ENCODE results near the gene FAM149A.
A peak's percentile ranks its signal among the peaks of the same experiment; 100 is the strongest.

Gene FAM149A

DNA sequence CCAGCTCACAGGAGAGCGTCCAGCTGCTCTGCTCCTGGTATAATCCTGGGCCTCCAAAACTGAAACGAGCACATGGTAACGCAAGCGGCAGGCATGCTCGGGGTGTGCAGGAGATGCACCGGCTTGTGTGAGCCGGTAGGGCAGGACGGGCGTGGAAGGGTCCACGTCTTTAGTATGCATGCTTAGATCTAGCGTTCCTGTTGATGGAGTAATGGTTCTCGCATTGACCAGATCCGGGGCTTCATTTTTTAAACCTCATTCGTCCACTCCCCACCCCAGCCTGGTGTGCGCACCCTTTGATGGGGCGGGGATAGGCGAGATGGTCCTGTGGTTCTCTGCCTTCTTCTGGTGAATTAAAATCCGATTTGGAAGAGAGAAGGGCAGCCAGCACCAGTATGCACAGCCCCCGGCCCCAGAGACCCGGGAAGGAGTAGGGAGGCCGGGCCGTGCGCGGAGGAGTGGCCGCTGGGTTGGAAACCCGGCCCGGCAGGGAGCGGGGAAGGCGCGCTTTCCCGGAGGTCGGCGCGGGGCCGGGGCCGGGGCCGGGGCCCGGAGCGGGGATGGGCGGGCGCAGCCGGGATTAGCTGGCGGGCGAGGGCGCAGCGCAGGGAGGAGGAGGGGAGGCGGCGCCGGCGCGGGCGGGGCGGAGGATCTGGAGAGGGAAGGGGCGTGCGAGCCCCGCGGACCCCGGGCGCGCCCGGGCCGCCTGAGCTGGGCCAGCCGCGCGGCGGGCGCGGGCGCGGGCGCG is 39.9 kb downstream of the FAM149A start:
- Histone ChIP-seq H3K27me3 (ENCODE audit: control insufficient read depth, insufficient read depth, low read length) (peaks cover 37% of the 10 kb centered on the region), H3K9ac (ENCODE audit: low read length) (peak overlapping the region; percentile 8), H3K27ac (ENCODE audit: low read length) (no peak overlapping the region), H3K4me1 (ENCODE audit: control insufficient read depth, low read depth, low read length) (peaks cover 15% of the 10 kb centered on the region), H3K9me3 (ENCODE audit: control insufficient read depth, low read depth, low read length) (no peaks in the 10 kb centered on the region), H3K4me3 (ENCODE audit: low read length) (peak overlapping the region; percentile 63), H3K36me3 (ENCODE audit: control insufficient read depth, low read depth, low read length) (no peaks in the 10 kb centered on the region)

DNA sequence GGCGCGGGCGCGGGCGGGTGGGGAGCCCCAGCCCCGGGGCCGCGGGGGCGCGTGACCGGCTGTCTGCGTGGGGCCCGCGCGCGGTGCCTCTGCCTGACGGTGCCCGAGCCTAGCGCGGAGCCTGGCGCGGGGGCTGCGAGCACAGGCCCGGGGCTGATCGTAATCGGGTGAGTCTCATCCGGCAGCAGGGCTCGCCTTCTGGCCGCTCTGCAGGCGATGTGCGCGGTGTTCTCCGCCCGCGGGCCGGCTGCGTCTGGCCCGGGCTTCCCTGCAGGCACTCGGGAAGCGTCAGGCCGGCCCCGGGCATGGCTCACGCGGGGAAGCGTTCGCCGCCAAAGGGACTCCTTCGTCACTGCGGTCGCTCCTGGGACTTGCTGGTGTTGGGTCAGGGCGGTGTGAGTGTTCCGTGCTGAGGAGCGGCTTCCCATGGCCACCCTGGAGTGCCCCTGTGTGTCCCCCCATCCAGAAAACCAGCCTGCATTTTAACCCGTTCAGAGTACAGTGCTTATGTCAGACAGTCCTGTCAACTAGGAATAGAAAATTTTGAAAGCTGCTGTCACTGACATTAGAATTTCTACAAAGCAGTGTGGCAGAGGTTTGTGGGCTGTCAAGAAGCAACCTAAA is 40.6 kb downstream of the FAM149A start:
- peak overlapping the region; percentile 6 for H3K9ac ChIP-seq (ENCODE audit: low read length)
- H3K4me1 ChIP-seq (ENCODE audit: control insufficient read depth, low read depth, low read length): peaks cover 20% of the 10 kb centered on the region
- H3K27ac ChIP-seq (ENCODE audit: low read length): no peak overlapping the region
- H3K36me3 ChIP-seq (ENCODE audit: control insufficient read depth, low read depth, low read length): no peaks in the 10 kb centered on the region
- H3K4me3 ChIP-seq (ENCODE audit: low read length): peak overlapping the region; percentile 65
- no peaks in the 10 kb centered on the region for H3K9me3 ChIP-seq (ENCODE audit: control insufficient read depth, low read depth, low read length)
- H3K27me3 ChIP-seq (ENCODE audit: control insufficient read depth, insufficient read depth, low read length): peaks cover 37% of the 10 kb centered on the region

DNA sequence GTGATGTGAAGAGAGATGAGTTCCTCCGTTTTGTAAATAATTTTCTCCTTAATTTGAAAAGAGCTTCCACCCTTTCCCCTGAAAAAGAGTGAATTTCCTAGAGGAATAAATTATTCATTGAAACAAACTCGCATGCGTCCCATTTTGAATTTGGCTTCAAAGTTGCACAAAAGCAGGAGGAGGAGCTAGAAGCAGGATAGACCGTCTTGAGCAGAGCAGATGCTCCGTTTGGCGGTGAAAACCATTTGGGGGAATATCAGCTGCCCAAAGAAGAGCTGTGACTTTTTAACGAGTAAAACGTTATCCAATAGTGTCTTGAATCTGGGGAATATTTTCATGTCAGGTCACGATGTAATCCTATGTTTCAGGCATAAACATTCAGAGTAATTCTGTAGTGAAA is 42.0 kb downstream of the FAM149A start:
- Histone ChIP-seq H3K27me3 (ENCODE audit: control insufficient read depth, insufficient read depth, low read length) (peaks cover 37% of the 10 kb centered on the region), H3K4me3 (ENCODE audit: low read length) (no peak overlapping the region), H3K36me3 (ENCODE audit: control insufficient read depth, low read depth, low read length) (no peaks in the 10 kb centered on the region), H3K4me1 (ENCODE audit: control insufficient read depth, low read depth, low read length) (peaks cover 20% of the 10 kb centered on the region), H3K27ac (ENCODE audit: low read length) (no peak overlapping the region), H3K9ac (ENCODE audit: low read length) (no peak overlapping the region), H3K9me3 (ENCODE audit: control insufficient read depth, low read depth, low read length) (no peaks in the 10 kb centered on the region)

DNA sequence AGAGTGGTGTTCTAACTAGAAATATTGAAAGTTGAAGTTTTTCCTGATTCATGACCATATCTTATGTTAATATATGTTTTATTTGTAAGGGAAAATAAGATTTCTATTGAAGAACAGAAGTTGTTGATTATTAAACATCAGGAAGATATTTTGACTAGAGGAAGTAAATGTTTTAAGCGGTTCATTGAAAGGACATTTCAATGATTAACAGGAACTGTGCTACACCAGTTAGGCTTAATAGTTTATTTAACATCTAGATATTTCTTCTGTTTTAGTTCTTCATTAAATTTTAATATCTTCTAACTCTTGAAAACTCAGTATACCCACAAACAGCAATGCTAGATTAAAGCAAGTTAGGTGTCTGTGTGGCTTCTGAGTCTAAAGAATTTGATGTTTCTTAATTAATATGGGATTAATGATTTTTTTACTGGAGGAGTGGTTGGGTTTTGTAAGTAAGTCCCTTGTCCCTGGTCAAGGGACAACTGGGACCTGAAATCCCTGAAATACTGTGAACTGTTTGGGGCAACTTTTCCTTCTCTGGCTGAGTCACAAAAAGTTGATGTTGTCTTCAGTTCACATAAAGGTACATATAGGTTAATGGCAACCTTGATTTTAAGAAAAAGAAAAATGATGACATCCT is 44.0 kb downstream of the FAM149A start:
- Histone ChIP-seq H3K27ac (ENCODE audit: low read length) (no peak overlapping the region), H3K9me3 (ENCODE audit: control insufficient read depth, low read depth, low read length) (no peaks in the 10 kb centered on the region), H3K4me3 (ENCODE audit: low read length) (no peak overlapping the region), H3K9ac (ENCODE audit: low read length) (no peak overlapping the region), H3K27me3 (ENCODE audit: control insufficient read depth, insufficient read depth, low read length) (peaks cover 34% of the 10 kb centered on the region), H3K4me1 (ENCODE audit: control insufficient read depth, low read depth, low read length) (peaks cover 20% of the 10 kb centered on the region), H3K36me3 (ENCODE audit: control insufficient read depth, low read depth, low read length) (no peaks in the 10 kb centered on the region)

DNA sequence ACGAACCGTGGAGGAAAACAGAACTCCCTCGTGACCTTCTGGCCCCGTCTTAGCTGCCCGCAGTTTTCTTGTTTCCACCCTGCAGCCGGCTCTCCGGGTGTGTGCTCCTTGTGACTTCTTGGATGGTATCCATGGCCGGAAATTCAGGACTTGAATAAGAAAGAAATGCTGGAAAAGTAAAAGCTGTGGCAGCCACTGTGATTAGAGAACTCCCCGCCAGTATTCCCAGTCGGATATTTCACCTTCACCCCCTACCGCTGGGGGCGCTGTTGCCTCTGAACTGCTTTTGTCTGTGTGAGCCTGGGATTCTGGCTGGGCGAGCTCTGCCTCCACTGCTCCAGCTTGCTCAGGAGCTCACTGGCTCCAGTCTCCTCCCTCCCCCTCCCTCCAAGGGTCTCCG is 45.4 kb downstream of the FAM149A start:
- Histone ChIP-seq H3K27ac (ENCODE audit: low read length) (no peak overlapping the region), H3K9me3 (ENCODE audit: control insufficient read depth, low read depth, low read length) (no peaks in the 10 kb centered on the region), H3K4me3 (ENCODE audit: low read length) (no peak overlapping the region), H3K36me3 (ENCODE audit: control insufficient read depth, low read depth, low read length) (no peaks in the 10 kb centered on the region), H3K4me1 (ENCODE audit: control insufficient read depth, low read depth, low read length) (peaks cover 17% of the 10 kb centered on the region), H3K9ac (ENCODE audit: low read length) (no peak overlapping the region), H3K27me3 (ENCODE audit: control insufficient read depth, insufficient read depth, low read length) (peaks cover 25% of the 10 kb centered on the region)

DNA sequence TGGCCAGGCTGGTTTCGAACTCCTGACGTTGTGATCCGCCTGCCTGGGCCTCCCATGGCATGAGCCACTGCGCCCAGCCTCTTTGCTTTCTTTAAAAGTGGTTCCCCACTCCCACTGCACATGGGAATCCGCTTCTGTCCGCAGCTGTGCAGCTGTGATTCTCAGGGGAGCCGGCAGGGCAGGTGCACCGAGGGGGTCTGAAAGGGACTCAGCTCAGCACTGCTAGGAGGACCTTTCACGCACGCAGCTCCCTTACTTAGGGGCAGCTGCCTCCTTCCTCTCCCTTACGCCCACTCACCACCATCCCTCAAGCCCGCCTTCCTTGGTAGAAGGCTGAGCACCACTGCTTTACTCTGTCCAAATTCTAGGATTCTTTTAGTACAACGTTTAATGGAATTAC is 46.4 kb downstream of the FAM149A start:
- Histone ChIP-seq H3K27me3 (ENCODE audit: control insufficient read depth, insufficient read depth, low read length) (peaks cover 16% of the 10 kb centered on the region), H3K9ac (ENCODE audit: low read length) (no peak overlapping the region), H3K36me3 (ENCODE audit: control insufficient read depth, low read depth, low read length) (no peaks in the 10 kb centered on the region), H3K9me3 (ENCODE audit: control insufficient read depth, low read depth, low read length) (no peaks in the 10 kb centered on the region), H3K27ac (ENCODE audit: low read length) (no peak overlapping the region), H3K4me1 (ENCODE audit: control insufficient read depth, low read depth, low read length) (peaks cover 10% of the 10 kb centered on the region), H3K4me3 (ENCODE audit: low read length) (no peak overlapping the region)

DNA sequence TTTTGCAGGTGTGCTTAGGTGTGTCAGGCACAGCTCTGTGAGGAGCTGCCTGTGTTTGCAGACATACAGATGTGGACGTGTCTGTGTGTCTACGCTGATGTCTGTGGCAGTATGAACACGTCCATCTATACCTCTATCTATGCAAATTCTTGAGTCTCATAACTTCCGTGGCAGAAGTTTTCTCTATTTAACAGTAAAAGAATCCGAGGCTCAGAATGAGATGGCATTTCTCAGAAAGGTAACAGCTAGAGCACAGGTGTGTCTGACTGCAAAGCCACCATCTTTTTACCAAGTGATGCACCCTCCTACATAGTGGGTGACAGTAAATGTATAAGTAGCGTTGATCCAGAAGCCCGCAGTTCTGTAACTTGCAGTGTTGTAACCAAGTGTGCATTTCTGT is 47.0 kb downstream of the FAM149A start:
- Histone ChIP-seq H3K4me1 (ENCODE audit: control insufficient read depth, low read depth, low read length) (peaks cover 4% of the 10 kb centered on the region), H3K9ac (ENCODE audit: low read length) (no peak overlapping the region)

DNA sequence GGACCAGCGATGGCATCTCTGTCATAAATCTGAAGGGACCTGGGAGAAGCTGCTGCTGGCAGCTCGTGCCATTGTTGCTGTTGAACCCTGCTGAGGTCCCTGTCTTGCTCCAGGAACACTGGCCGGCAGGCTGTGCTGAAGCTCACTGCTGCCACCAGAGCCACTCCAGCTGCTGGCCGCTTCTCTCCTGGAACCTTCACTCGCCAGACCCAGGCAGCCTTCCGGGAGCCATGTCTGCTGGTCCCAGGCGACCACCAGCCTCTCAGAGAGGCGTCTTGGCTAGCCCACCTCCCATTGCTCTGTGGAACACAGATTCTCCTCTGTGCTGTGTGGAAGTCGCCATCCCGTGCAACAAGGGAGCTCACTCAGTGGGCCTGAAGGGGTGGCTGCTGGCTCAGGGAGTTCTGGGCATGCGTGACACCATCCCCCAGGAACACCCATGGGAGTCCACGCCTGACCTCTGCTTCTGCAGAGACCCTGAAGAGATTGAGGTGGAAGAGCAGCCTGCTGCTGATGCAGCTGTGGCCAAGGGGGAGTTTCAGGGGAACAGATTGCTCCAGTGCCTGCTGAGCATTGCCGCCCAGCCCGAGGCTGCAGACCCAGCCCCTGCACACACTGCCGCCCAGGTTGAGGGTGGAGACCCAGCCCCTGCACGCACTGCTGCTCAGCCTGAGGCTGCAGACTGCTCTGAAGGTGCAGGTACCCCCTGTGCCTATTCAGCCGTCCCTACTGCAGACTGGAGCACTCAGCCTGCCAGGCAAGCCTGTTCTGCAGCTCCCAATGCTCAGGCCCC is 53.7 kb downstream of the FAM149A start:
- no peak overlapping the region for H3K9ac ChIP-seq (ENCODE audit: low read length)
- H3K4me3 ChIP-seq (ENCODE audit: low read length): no peak overlapping the region
- no peaks in the 10 kb centered on the region for H3K27me3 ChIP-seq (ENCODE audit: control insufficient read depth, insufficient read depth, low read length)
- H3K36me3 ChIP-seq (ENCODE audit: control insufficient read depth, low read depth, low read length): no peaks in the 10 kb centered on the region
- H3K9me3 ChIP-seq (ENCODE audit: control insufficient read depth, low read depth, low read length): no peaks in the 10 kb centered on the region
- no peaks in the 10 kb centered on the region for H3K4me1 ChIP-seq (ENCODE audit: control insufficient read depth, low read depth, low read length)
- no peak overlapping the region for H3K27ac ChIP-seq (ENCODE audit: low read length)

More for the DNA sequence above, 47.0 kb downstream of the FAM149A start:
- Histone ChIP-seq H3K27me3 (ENCODE audit: control insufficient read depth, insufficient read depth, low read length) (peaks cover 10% of the 10 kb centered on the region), H3K36me3 (ENCODE audit: control insufficient read depth, low read depth, low read length) (no peaks in the 10 kb centered on the region), H3K27ac (ENCODE audit: low read length) (no peak overlapping the region), H3K4me3 (ENCODE audit: low read length) (no peak overlapping the region), H3K9me3 (ENCODE audit: control insufficient read depth, low read depth, low read length) (no peaks in the 10 kb centered on the region)

DNA sequence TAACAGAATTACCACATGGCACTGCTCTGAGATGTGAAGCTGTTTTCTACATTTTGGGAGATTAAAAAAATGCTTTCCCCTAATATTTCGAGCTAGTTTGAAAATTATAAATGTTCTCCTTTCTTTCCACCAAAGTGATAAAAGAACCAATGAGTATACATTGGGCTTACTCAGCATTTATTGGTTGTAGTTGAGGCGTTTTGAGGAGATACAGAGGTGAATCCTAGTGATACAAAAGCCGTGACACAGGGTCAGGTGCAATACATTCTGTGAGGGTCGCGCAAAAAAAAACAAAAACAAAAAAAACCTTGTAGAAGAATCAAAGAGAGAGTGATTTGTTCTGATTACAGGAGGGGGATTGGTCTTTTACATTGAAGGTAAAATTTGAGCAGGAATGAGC is 54.5 kb downstream of the FAM149A start:
- no peak overlapping the region for H3K4me3 ChIP-seq (ENCODE audit: low read length)
- no peaks in the 10 kb centered on the region for H3K9me3 ChIP-seq (ENCODE audit: control insufficient read depth, low read depth, low read length)
- H3K27ac ChIP-seq (ENCODE audit: low read length): no peak overlapping the region
- no peaks in the 10 kb centered on the region for H3K4me1 ChIP-seq (ENCODE audit: control insufficient read depth, low read depth, low read length)
- H3K9ac ChIP-seq (ENCODE audit: low read length): no peak overlapping the region
- no peaks in the 10 kb centered on the region for H3K27me3 ChIP-seq (ENCODE audit: control insufficient read depth, insufficient read depth, low read length)
- H3K36me3 ChIP-seq (ENCODE audit: control insufficient read depth, low read depth, low read length): no peaks in the 10 kb centered on the region

DNA sequence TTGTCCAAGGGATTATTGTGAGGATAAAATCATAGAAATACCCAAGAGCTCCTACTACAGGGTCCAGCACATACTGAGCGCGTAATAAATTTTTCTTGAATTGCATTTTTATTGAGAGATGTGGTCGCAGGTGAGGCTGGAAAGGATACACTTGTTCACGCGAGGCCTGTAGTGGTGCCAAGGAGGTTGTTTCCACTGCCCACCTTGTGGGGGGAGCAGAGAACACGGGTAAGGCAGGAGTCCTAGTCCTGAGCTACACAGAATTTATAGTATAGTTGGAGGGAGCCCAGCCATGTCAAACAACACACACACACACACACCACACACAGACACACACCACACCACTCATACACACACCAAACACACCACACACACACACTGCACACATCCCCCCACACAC is 55.1 kb downstream of the FAM149A start:
- no peaks in the 10 kb centered on the region for H3K4me1 ChIP-seq (ENCODE audit: control insufficient read depth, low read depth, low read length)
- H3K9ac ChIP-seq (ENCODE audit: low read length): no peak overlapping the region
- no peaks in the 10 kb centered on the region for H3K9me3 ChIP-seq (ENCODE audit: control insufficient read depth, low read depth, low read length)
- H3K27me3 ChIP-seq (ENCODE audit: control insufficient read depth, insufficient read depth, low read length): no peaks in the 10 kb centered on the region
- no peaks in the 10 kb centered on the region for H3K36me3 ChIP-seq (ENCODE audit: control insufficient read depth, low read depth, low read length)
- H3K27ac ChIP-seq (ENCODE audit: low read length): no peak overlapping the region
- no peak overlapping the region for H3K4me3 ChIP-seq (ENCODE audit: low read length)

DNA sequence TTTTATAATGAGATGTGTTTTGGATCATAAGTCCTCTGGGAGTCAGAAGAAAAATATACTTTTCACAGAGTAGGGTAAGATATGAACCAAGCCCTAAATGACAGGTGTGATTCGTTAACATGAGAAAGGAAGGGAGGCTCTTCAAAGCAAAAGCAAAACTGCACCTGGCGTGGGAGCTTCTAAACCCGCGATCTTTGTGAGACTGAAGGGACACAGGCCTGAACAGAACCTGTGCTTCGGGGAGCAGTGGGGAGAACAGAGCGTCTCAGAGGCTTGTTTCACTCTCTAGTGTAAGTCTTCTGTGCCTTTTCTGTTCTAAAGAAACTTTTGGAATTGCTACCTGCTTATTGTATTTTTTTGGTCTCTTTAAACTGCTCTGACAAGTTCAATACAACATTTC is 56.6 kb downstream of the FAM149A start:
- H3K9ac ChIP-seq (ENCODE audit: low read length): no peak overlapping the region
- no peak overlapping the region for H3K4me3 ChIP-seq (ENCODE audit: low read length)
- no peaks in the 10 kb centered on the region for H3K4me1 ChIP-seq (ENCODE audit: control insufficient read depth, low read depth, low read length)
- no peaks in the 10 kb centered on the region for H3K9me3 ChIP-seq (ENCODE audit: control insufficient read depth, low read depth, low read length)
- no peaks in the 10 kb centered on the region for H3K27me3 ChIP-seq (ENCODE audit: control insufficient read depth, insufficient read depth, low read length)
- no peaks in the 10 kb centered on the region for H3K36me3 ChIP-seq (ENCODE audit: control insufficient read depth, low read depth, low read length)
- no peak overlapping the region for H3K27ac ChIP-seq (ENCODE audit: low read length)

Measured in iPS-18a (cell line).